GM18870 (cell line): Measurements from ENCODE around the gene CAMK2D.

Source experiments
- ATAC-seq: cut with Tn5 transposase; IDR thresholded peaks from one replicate; pipeline ENCODE4 v1.9.1; 2021; ENCODE audit warnings: moderate library complexity; ENCODE audit not compliant: unreplicated experiment

CAMK2D gene

DNA sequence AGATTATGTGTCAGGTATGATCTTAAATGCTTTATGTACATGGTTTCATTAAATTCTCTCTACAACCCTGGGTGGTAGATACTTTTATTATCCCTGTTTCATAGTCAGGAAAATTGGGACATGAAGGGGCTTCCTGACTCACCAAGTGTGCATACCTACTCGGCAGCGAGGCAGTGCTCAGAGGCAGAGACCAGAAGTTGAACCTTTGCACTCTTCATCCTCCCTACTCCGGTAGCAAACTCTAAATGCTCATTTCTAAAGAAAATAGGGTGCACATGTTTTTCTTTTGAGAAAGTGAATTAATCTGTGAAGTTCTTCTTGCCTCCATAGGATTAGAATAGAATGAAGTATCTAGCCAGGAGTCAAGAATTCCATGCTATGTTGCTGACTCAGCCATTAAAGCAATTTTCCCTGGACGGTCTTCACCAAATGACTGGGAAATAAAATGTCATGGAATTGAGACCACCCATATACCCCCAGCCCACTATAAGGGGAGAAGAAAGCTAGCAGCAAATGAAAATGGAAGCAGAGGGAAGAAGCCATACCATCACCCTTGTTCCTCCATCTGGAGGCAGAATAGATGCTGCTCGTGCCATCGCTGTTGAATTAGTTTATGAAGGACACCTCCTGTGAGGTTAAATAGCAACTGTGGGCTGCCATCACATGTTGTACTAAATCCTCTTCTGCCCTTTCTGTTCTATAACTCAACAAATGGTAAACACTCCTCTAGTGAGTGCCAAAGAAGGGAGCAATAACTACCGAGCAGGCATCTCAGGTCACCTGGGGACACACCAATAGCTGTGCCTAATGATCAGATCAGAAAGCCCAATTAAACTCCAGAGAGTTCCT lies 355.4 kb downstream of the CAMK2D start:
- ATAC-seq, result no peak

DNA sequence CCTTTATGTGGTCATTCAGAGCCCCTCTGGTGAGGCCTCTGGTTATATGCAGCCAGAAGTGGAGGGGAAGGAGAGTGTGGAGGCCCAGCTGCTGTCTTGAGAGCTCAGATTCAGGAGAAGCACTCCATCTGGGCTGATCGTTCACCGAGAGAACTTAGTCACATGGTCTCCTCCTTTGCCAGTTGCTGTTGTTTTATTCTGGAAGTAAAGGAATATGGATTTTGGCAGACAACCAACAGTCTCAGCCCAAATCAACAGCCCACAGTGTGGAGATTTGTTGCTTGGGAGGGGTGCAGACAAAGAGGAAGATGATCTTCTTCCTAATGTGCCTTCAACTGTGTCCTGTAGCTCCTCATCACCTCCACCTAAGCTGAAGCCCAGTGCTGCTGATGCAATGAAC lies 356.7 kb downstream of the CAMK2D start:
- no peak for ATAC-seq

DNA sequence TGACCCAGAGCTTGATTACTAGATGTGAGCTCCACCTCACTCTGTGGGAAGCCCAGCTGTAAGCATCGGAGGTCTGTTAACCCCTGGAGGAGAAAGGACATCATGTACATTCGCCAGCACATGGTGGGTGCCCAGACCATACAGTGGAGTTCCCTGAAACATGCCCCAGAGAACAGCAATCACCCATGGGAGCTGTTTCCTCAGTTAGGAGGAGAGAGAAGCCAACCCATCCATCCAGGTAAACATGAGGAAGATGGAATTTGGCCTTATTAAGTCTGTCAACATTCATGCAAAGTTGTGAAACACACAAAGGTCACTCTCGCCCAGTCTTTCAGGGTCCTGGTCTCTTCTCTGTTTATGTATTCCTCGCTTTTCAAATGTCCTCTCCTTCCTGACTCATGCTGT lies 357.4 kb downstream of the CAMK2D start:
- ATAC-seq, result no peak
